CD8-positive, alpha-beta memory T cell (primary cell): ENCODE data around the gene ZBTB44. TPM values are rescaled to one million over a fixed set of nuclear protein-coding genes. Genes with fewer than 3 reads are reported as not detected.
"Not testable (repeated sequence)": the region's sequence is repeated elsewhere in the genome, so short reads cannot be mapped to it uniquely, and the experiment has no call there.

ENCODE experiments used
- CTCF ChIA-PET: fragments of 350-600 bp; sonication (Branson Sonifier 250); formaldehyde crosslinking; loops from one replicate; lab custom pipeline; 2021; ENCODE audit warnings: antibody characterized with exemption; lab: Charles Lee
- POLR2A ChIA-PET: fragments of 350-600 bp; sonication (Branson Sonifier 250); formaldehyde crosslinking; loops from one replicate; lab custom pipeline; 2021; ENCODE audit warnings: antibody characterized with exemption; lab: Charles Lee
- DNase-seq, 5 donors: peaks; one replicate each; pipeline versions ENCODE4 v3.0.0 to v3.0.0-alpha.2; 2020 to 2022; ENCODE audit warnings: mixed read lengths in 1 of 5
- H3K27ac ChIP-seq: one replicate; pipeline ENCODE4 v1.7.0; 2013; ENCODE audit warnings: low read depth, mild to moderate bottlenecking, low read length, moderate library complexity
- H3K27me3 ChIP-seq: 2 replicates; pipeline ENCODE4 v1.7.0; 2013; ENCODE audit warnings: low read length, mild to moderate bottlenecking; ENCODE audit not compliant: insufficient read depth, poor library complexity, severe bottlenecking
- H3K36me3 ChIP-seq: 2 replicates; pipeline ENCODE4 v1.7.0; 2013; ENCODE audit warnings: mild to moderate bottlenecking, low read length, moderate library complexity; ENCODE audit not compliant: insufficient read depth
- H3K4me1 ChIP-seq: 2 replicates; pipeline ENCODE4 v1.7.0; 2013; ENCODE audit warnings: mild to moderate bottlenecking, low read length, moderate library complexity; ENCODE audit not compliant: insufficient read depth
- H3K4me3 ChIP-seq: 2 replicates; pipeline ENCODE4 v1.7.0; 2013; ENCODE audit warnings: mild to moderate bottlenecking, low read length
- H3K9me3 ChIP-seq: 2 replicates; pipeline ENCODE4 v1.7.0; 2013; ENCODE audit warnings: mild to moderate bottlenecking, low read length
- H3K27ac Mint-ChIP-seq, 8 donors: one replicate each; pipeline ENCODE4 v1.8.0; 2020 to 2021; ENCODE audit warnings: mixed read lengths in 8 of 8, mild to moderate bottlenecking in 6 of 8, inconsistent platforms in 3 of 8, moderate library complexity in 3 of 8
- H3K27me3 Mint-ChIP-seq, 2 donors: one replicate each; pipeline ENCODE4 v1.8.0; 2020 to 2021; ENCODE audit warnings: mixed read lengths in 2 of 2, mild to moderate bottlenecking in 1 of 2, moderate library complexity in 1 of 2
- H3K36me3 Mint-ChIP-seq, 3 donors: one replicate each; pipeline ENCODE4 v1.8.0; 2020 to 2021; ENCODE audit warnings: mixed read lengths in 3 of 3, inconsistent platforms in 1 of 3, mild to moderate bottlenecking in 1 of 3
- H3K4me1 Mint-ChIP-seq, 3 donors: one replicate each; pipeline ENCODE4 v1.8.0; 2020 to 2021; ENCODE audit warnings: mixed read lengths in 3 of 3, inconsistent platforms in 1 of 3, mild to moderate bottlenecking in 1 of 3
- H3K4me3 Mint-ChIP-seq, 7 donors: one replicate each; pipeline ENCODE4 v1.8.0; 2020 to 2021; ENCODE audit warnings: mixed read lengths in 7 of 7, mild to moderate bottlenecking in 6 of 7, moderate library complexity in 4 of 7, inconsistent platforms in 2 of 7
- H3K9me3 Mint-ChIP-seq, 5 donors: one replicate each; pipeline ENCODE4 v1.8.0; 2020 to 2022; ENCODE audit warnings: mixed read lengths in 5 of 5, mild to moderate bottlenecking in 3 of 5, moderate library complexity in 2 of 5, inconsistent platforms in 1 of 5
- polyA plus RNA-seq: library from polyadenylated mRNA; unstranded; fragments of 300-500 nt; fragmentation: Illumina TruSeq; gene quantifications from one replicate; pipeline ENCODE4 v1.2.3, GENCODE V29; 2021
- total RNA-seq, 2 experiments: library from RNA; stranded (reverse); gene quantifications; one replicate each; pipeline ENCODE4 v1.2.3, GENCODE V29; 2021

The ZBTB44 gene
- total and polyA plus RNA-seq, 3 experiments from 2014 or later = 8.2 to 44.0 (median 41.3) TPM

- H3K27ac Mint-ChIP-seq, H3K27ac ChIP-seq, H3K9me3 ChIP-seq, H3K4me1 Mint-ChIP-seq, POLR2A ChIA-PET, H3K4me3 Mint-ChIP-seq, H3K27me3 ChIP-seq, DNase-seq, H3K4me3 ChIP-seq, CTCF ChIA-PET, H3K9me3 Mint-ChIP-seq, H3K4me1 ChIP-seq, H3K27me3 Mint-ChIP-seq: not testable (repeated sequence)
- H3K36me3 Mint-ChIP-seq = peaks cover 0 to 51% (median 18%) of the 10 kb centered on the region in 3 donors
- H3K36me3 ChIP-seq = peaks cover 15% of the 10 kb centered on the region
Measured at GRCh38 chr11:130233486-130233885, 81.2 kb downstream of the ZBTB44 start.

GRCh38 chr11:130227373-130227772 is 87.3 kb downstream of the ZBTB44 start:
- no peaks in the 10 kb centered on the region for H3K36me3 ChIP-seq
- H3K27ac ChIP-seq = no peak overlapping the region
- Mint-ChIP-seq H3K9me3 (no peaks in the 10 kb centered on the region), H3K36me3 (peaks cover 0 to 13% (median 4%) of the 10 kb centered on the region in 3 donors), H3K27me3 (no peaks in the 10 kb centered on the region), H3K4me3 (no peak overlapping the region), H3K4me1 (peaks cover 14 to 20% (median 18%) of the 10 kb centered on the region in 3 donors), H3K27ac (no peak overlapping the region)
- CTCF ChIA-PET = no interaction called here
- H3K4me1 ChIP-seq = no peaks in the 10 kb centered on the region
- H3K4me3 ChIP-seq = no peak overlapping the region
- no peaks in the 10 kb centered on the region for H3K27me3 ChIP-seq
- POLR2A ChIA-PET = no interaction called here
- no peaks in the 10 kb centered on the region for H3K9me3 ChIP-seq
- DNase-seq = no peak

GRCh38 chr11:130223291-130223971 is 91.3 kb downstream of the ZBTB44 start:
- no peaks in the 10 kb centered on the region for H3K36me3 ChIP-seq
- no peak overlapping the region for H3K4me3 ChIP-seq
- no peak for DNase-seq
- no peaks in the 10 kb centered on the region for H3K27me3 ChIP-seq
- POLR2A ChIA-PET = no interaction called here
- no peaks in the 10 kb centered on the region for H3K9me3 ChIP-seq
- Mint-ChIP-seq H3K4me1 (peaks cover 14 to 22% (median 21%) of the 10 kb centered on the region in 3 donors), H3K9me3 (no peaks in the 10 kb centered on the region), H3K27me3 (no peaks in the 10 kb centered on the region), H3K27ac (peak overlapping the region; percentile 1 to 89 (median 78)), H3K36me3 (peaks cover 0 to 3% (median 0%) of the 10 kb centered on the region in 3 donors), H3K4me3 (peak overlapping the region in 4 of 7 donors; percentile 20 to 60 (median 48))
- CTCF ChIA-PET = interaction anchor here (1.1 kb wide), 1 partner anchor 11 kb away, joined by 4 read pairs; no protein-coding TSS in a partner anchor
- no peak overlapping the region for H3K27ac ChIP-seq
- no peaks in the 10 kb centered on the region for H3K4me1 ChIP-seq

GRCh38 chr11:130220311-130221035 is 94.2 kb downstream of the ZBTB44 start:
- Mint-ChIP-seq H3K9me3 (no peaks in the 10 kb centered on the region), H3K36me3 (no peaks in the 10 kb centered on the region), H3K4me1 (peaks cover 14 to 22% (median 21%) of the 10 kb centered on the region in 3 donors), H3K4me3 (no peak overlapping the region), H3K27ac (no peak overlapping the region), H3K27me3 (peaks cover 0 to 4% of the 10 kb centered on the region in 2 donors)
- CTCF ChIA-PET = no interaction called here
- Histone ChIP-seq H3K9me3 (no peaks in the 10 kb centered on the region), H3K36me3 (no peaks in the 10 kb centered on the region), H3K4me3 (no peak overlapping the region), H3K27ac (no peak overlapping the region), H3K4me1 (no peaks in the 10 kb centered on the region), H3K27me3 (no peaks in the 10 kb centered on the region)
- POLR2A ChIA-PET = no interaction called here
- no peak for DNase-seq

DNA sequence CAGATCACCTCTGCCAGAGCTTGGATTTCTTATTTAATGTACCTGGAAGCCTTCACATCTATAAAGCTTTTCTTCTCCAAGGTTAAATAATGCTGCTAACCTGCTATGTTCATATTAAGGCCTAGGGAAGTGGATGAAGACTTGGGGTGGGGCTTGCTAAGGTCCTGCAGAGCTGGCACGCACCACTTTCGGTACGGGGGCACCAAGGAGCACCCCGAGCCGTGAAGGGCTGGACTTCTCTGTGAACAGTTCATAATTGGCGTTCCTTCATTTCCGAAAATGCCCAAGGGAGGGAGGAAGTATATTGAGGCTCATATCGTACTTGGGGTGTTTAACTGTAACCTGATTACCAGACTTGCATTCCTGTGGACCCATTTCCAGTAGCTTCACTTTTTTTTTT is 95.6 kb downstream of the ZBTB44 start:
- ChIA-PET POLR2A (no interaction called here), CTCF (no interaction called here)
- Mint-ChIP-seq H3K9me3 (no peaks in the 10 kb centered on the region), H3K36me3 (no peaks in the 10 kb centered on the region), H3K4me1 (peaks cover 14 to 21% (median 18%) of the 10 kb centered on the region in 3 donors), H3K27ac (no peak overlapping the region), H3K4me3 (no peak overlapping the region), H3K27me3 (peaks cover 4% of the 10 kb centered on the region in 2 donors)
- Histone ChIP-seq H3K27me3 (no peaks in the 10 kb centered on the region), H3K4me1 (no peaks in the 10 kb centered on the region), H3K4me3 (no peak overlapping the region), H3K27ac (no peak overlapping the region), H3K36me3 (no peaks in the 10 kb centered on the region), H3K9me3 (no peaks in the 10 kb centered on the region)
- DNase-seq = no peak

DNA sequence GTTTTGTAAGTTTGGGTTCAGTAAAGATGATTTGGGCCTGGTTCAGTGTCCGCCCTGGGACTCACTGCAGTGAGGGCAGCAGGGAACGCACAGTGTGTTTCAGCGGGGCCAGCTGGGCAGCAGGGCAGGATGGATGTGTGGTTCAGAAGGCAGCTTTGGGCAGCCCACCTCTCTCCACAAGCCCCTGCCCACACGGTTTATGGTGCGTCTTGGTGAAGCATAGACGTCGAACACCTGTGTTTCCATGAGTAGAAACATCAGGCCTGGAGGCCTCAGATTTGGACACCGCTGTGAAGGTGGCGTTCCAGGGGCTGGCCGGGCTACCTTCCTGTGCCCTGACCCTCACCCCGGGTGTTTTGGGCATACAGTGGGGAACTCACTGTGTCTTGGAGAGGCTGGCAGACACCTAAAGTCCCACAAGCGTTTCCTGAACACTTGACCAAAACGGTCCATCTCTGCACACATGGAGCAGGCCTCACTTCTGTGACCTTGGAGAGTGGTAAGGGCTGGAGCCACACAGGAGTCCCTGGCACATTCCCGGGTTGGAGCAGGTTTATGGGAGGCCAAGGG is 96.1 kb downstream of the ZBTB44 start:
- peaks cover under 1% of the 10 kb centered on the region for H3K4me1 ChIP-seq
- POLR2A ChIA-PET = no interaction called here
- Mint-ChIP-seq H3K27ac (peak overlapping the region in 1 of 8 donors; percentile 50), H3K36me3 (no peaks in the 10 kb centered on the region), H3K4me1 (peaks cover 10 to 16% (median 12%) of the 10 kb centered on the region in 3 donors), H3K4me3 (no peak overlapping the region), H3K27me3 (peaks cover 4% of the 10 kb centered on the region in 2 donors), H3K9me3 (no peaks in the 10 kb centered on the region)
- no peak for DNase-seq
- CTCF ChIA-PET = no interaction called here
- no peaks in the 10 kb centered on the region for H3K9me3 ChIP-seq
- no peak overlapping the region for H3K4me3 ChIP-seq
- no peak overlapping the region for H3K27ac ChIP-seq
- H3K27me3 ChIP-seq = no peaks in the 10 kb centered on the region
- H3K36me3 ChIP-seq = no peaks in the 10 kb centered on the region

DNA sequence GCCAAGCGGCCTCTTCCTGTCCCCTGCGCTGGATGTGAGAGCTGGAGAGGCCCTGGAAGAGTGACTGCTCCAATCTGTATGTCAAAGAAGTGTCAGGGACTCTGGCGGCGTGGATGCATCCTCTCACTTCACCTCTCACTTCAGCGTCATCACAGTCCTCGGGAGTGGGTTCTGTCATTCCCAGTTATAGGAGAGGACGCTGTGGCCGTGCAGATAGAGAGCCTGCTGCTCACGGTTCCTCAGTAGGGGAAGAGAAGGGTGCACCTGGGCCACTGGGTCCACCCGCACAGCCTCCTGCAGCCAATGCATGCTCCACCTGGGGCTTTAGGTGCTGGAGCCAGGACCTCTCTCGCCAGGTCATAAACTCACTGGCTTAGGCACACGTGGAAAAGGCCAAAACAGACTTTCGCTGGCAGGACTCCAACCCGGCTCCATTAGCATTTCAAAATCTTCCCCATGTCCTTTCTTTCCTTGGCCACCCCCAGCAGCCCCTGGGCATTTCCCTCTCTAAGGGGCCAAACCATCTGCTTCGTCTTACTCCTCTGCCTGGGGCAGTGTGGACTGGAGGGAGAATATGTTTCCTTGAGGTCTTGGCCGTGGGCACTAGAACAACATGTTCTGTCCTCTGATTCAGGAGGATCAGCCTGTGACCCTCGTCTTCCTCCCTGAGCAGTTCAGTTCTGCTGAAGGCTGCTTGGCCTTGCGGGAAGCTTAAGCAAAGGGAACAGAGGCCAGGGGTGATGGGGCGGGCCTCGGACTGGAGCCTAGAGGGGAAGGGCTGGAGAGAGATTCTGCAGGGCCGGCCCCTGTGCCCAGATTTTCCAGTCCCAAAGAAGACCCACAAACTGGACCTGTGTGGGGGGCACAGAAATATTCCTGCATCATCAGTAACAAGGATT is 97.3 kb downstream of the ZBTB44 start:
- Mint-ChIP-seq H3K36me3 (no peaks in the 10 kb centered on the region), H3K9me3 (no peaks in the 10 kb centered on the region), H3K27ac (peak overlapping the region in 1 of 8 donors; percentile 74), H3K27me3 (peaks cover 4 to 5% of the 10 kb centered on the region in 2 donors), H3K4me3 (peak overlapping the region in 1 of 7 donors; percentile 74), H3K4me1 (peaks cover 0 to 4% (median 3%) of the 10 kb centered on the region in 3 donors)
- CTCF ChIA-PET = no interaction called here
- DNase-seq = no peak
- Histone ChIP-seq H3K4me1 (peaks cover 8% of the 10 kb centered on the region), H3K36me3 (no peaks in the 10 kb centered on the region), H3K27ac (no peak overlapping the region), H3K9me3 (no peaks in the 10 kb centered on the region), H3K4me3 (no peak overlapping the region), H3K27me3 (no peaks in the 10 kb centered on the region)
- POLR2A ChIA-PET = no interaction called here
